Cerebellar cortex (tissue), 1 donor: ENCODE results near the gene TXLNB.
"Not testable (repeated sequence)": the region's sequence is repeated elsewhere in the genome, so short reads cannot be mapped to it uniquely, and the experiment has no call there.

Experiments
- DNase-seq: peaks from one replicate; pipeline ENCODE4 v3.0.0-alpha.2; 2015; ENCODE audit warnings: low spot score

The TXLNB gene

GRCh38 chr6:139311831-139312230, 20.0 kb upstream of the TXLNB start:
- DNase-seq: no peak

- no peak for DNase-seq
These were observed 17.3 kb upstream of the TXLNB start for GRCh38 chr6:139308936-139309603.

GRCh38 chr6:139308286-139308916, 16.6 kb upstream of the TXLNB start:
- DNase-seq: no peak

GRCh38 chr6:139306291-139306981, 14.6 kb upstream of the TXLNB start:
- DNase-seq: no peak

GRCh38 chr6:139303185-139303584, 11.4 kb upstream of the TXLNB start:
- DNase-seq: no peak

- no peak for DNase-seq
These were observed 6.1 kb upstream of the TXLNB start for GRCh38 chr6:139297921-139298320.

GRCh38 chr6:139296927-139297326, 5.1 kb upstream of the TXLNB start:
- DNase-seq: no peak

- no peak for DNase-seq
These were observed 4.1 kb upstream of the TXLNB start for GRCh38 chr6:139295901-139296300.

- no peak for DNase-seq
These were observed 2.3 kb upstream of the TXLNB start for GRCh38 chr6:139294090-139294489.

- not testable (repeated sequence) for DNase-seq
These were observed 1.4 kb upstream of the TXLNB start for GRCh38 chr6:139293230-139293629.

GRCh38 chr6:139290787-139291311, 949 bp downstream of the TXLNB start:
- DNase-seq: no peak

GRCh38 chr6:139289233-139289632, 2.6 kb downstream of the TXLNB start:
- no peak for DNase-seq

GRCh38 chr6:139288496-139289040, 3.2 kb downstream of the TXLNB start:
- DNase-seq: no peak

GRCh38 chr6:139287868-139288267, 3.9 kb downstream of the TXLNB start:
- no peak for DNase-seq

- DNase-seq: not testable (repeated sequence)
These were observed 5.4 kb downstream of the TXLNB start for GRCh38 chr6:139286438-139286837.

GRCh38 chr6:139285590-139285989, 6.2 kb downstream of the TXLNB start:
- DNase-seq: no peak

- no peak for DNase-seq
These were observed 7.0 kb downstream of the TXLNB start for GRCh38 chr6:139284789-139285188.

GRCh38 chr6:139282684-139283083, 9.1 kb downstream of the TXLNB start:
- DNase-seq: no peak

- no peak for DNase-seq
These were observed 13.6 kb downstream of the TXLNB start for GRCh38 chr6:139278190-139278589.

- no peak for DNase-seq
These were observed 14.2 kb downstream of the TXLNB start for GRCh38 chr6:139277587-139277986.

- no peak for DNase-seq
These were observed 14.6 kb downstream of the TXLNB start for GRCh38 chr6:139277161-139277560.

GRCh38 chr6:139275279-139276055, 16.3 kb downstream of the TXLNB start:
- DNase-seq: no peak
